ENCODE measurements around the gene HYOU1.

- no peak for TF ChIP-seq CTCF (IDR thresholded peaks at IDR 0.05)
- TF ChIP-seq ZFX (IDR thresholded peaks at IDR 0.05; ENCODE audit: borderline replicate concordance) = no peak
Observed at GRCh38 chr11:119087123-119087522, 30.1 kb upstream of the HYOU1 start.

Measured in 22Rv1 (cell line).